Brain microvascular endothelial cell (primary cell): ENCODE measurements around the gene RTL9.

Experiments used
- DNase-seq: peaks from one replicate; pipeline ENCODE4 v3.0.0-alpha.2; 2020
- H3K27ac ChIP-seq: fragments of 250-450 bp; sonication (Bioruptor Pico); 2 replicates; pipeline ENCODE4 v1.5.1; 2020; ENCODE audit warnings: mild to moderate bottlenecking, moderate library complexity
- H3K27me3 ChIP-seq: fragments of 250-450 bp; sonication (Bioruptor Pico); replicated peaks from 2 replicates; pipeline ENCODE4 v1.5.1; 2020; ENCODE audit warnings: mild to moderate bottlenecking
- H3K36me3 ChIP-seq: fragments of 250-450 bp; sonication (Bioruptor Pico); replicated peaks from 2 replicates; pipeline ENCODE4 v1.5.1; 2020; ENCODE audit warnings: mild to moderate bottlenecking
- H3K4me3 ChIP-seq: 2 replicates; pipeline ENCODE4 v1.5.1; 2011; ENCODE audit warnings: low read depth, mild to moderate bottlenecking, control low read depth, low read length, moderate library complexity
- CTCF ChIP-seq: IDR thresholded peaks from 2 replicates; pipeline ENCODE4 v1.5.1; 2011; ENCODE audit warnings: low read depth, mild to moderate bottlenecking, moderate library complexity, low read length, control low read depth, inconsistent platforms; ENCODE audit errors: missing control alignments
- in situ Hi-C: cut with HindIII; loops from 2 replicates; pipeline ENCODE4 v1.10.0; 2017; ENCODE audit warnings: low sequenced_read_pairs, low pct_ligation_motif_present

RTL9 gene

GRCh38 chrX:110358548-110358947 lies at the start of gene RTL9:
RTL9 (plus strand) TSS chrX:110358848; CDS start chrX:110450618, 91,770 bp downstream.
- in situ Hi-C loops = no loop called here
- Histone ChIP-seq H3K4me3 (no peak within 1 kb of the TSS), H3K27ac (no peak within 1 kb of the TSS), H3K27me3 (no peaks in the 10 kb centered on the region), H3K36me3 (no peaks in the 10 kb centered on the region)
- no peak for DNase-seq
- no peak for TF ChIP-seq CTCF

GRCh38 chrX:110310000-110310790 lies 48.5 kb upstream of the RTL9 start:
- Histone ChIP-seq H3K36me3 (no peaks in the 10 kb centered on the region), H3K27ac (no peak overlapping the region), H3K27me3 (no peaks in the 10 kb centered on the region), H3K4me3 (no peak overlapping the region)
- DNase-seq = no peak
- in situ Hi-C loops = no loop called here
- TF ChIP-seq CTCF = no peak

DNA sequence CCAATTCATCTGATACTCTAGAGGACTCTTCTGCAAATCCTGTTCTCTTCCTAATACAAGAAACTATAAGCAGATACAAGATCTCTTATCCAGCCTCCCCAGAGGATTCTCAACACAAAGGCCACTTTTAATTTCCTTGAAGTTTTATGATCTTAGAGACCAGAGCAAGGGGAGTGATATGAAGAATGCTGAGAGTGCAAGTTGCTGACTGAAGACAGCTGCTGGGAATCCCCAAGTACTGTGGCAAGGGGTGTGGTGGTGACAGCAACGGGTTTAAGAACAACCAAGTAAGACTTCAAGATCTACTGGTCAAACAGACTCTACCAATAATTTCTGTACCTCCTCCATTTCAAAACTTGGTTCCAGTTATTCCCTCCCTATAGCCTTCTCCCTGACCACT lies 47.8 kb upstream of the RTL9 start:
- Histone ChIP-seq H3K36me3 (no peaks in the 10 kb centered on the region), H3K27me3 (no peaks in the 10 kb centered on the region), H3K4me3 (no peak overlapping the region), H3K27ac (no peak overlapping the region)
- no peak for TF ChIP-seq CTCF
- no peak for DNase-seq
- in situ Hi-C loops = no loop called here

- no peak for TF ChIP-seq CTCF
- H3K27ac ChIP-seq = no peak overlapping the region
- H3K4me3 ChIP-seq = no peak overlapping the region
- no peaks in the 10 kb centered on the region for H3K27me3 ChIP-seq
- no peak for DNase-seq
- H3K36me3 ChIP-seq = no peaks in the 10 kb centered on the region
- in situ Hi-C loops = no loop called here
These were observed 47.0 kb upstream of the RTL9 start for GRCh38 chrX:110311437-110312230.

GRCh38 chrX:110315551-110315950 lies 43.1 kb upstream of the RTL9 start:
- in situ Hi-C loops = no loop called here
- TF ChIP-seq CTCF = no peak
- Histone ChIP-seq H3K27ac (no peak overlapping the region), H3K4me3 (no peak overlapping the region), H3K36me3 (no peaks in the 10 kb centered on the region), H3K27me3 (no peaks in the 10 kb centered on the region)
- no peak for DNase-seq
